HCT116 (cell line): ENCODE measurements around the gene BRD4. TPM values are rescaled to one million over a fixed set of nuclear protein-coding genes. Genes with fewer than 3 reads are reported as not detected.

Experiments used
- ATAC-seq: fragments of 200-7000 bp; cut with Tn5 transposase; 2 replicates; pipeline ENCODE4 v1.9.1; 2020; ENCODE audit warnings: mild to moderate bottlenecking, moderate library complexity
- BruUV-seq: library from RNA; stranded (reverse); fragments of 400-500 nt; replicated peaks from 2 replicates; lab custom pipeline; 2021; lab: Mats Ljungman, UMichigan
- CTCF ChIA-PET: fragments of 300-600 bp; sonication (Branson Sonifier 250); formaldehyde crosslinking; loops from one replicate; lab custom pipeline; 2021; ENCODE audit warnings: antibody characterized with exemption; lab: Charles Lee
- POLR2A ChIA-PET: fragments of 300-600, 350-600 bp; sonication (Branson Sonifier 250); formaldehyde crosslinking; loops from one replicate; lab custom pipeline; 2021; ENCODE audit warnings: antibody characterized with exemption; lab: Charles Lee
- RAD21 ChIA-PET, 2 experiments: fragments of 300-600 bp; sonication (Branson Sonifier 250); formaldehyde crosslinking; loops; one replicate each; lab custom pipeline; 2023; ENCODE audit warnings: low total read pairs in 2 of 2; ENCODE audit not compliant: uncharacterized antibody in 2 of 2, unreplicated experiment in 2 of 2, low non-redundant PET in 1 of 2; lab: Charles Lee
- DNase-seq: peaks from one replicate; pipeline ENCODE4 v3.0.0-alpha.2; 2010; ENCODE audit warnings: low read depth, low spot score
- H2AFZ ChIP-seq: fragments of 200-600 bp; shearing (Covaris generic), sonication (generic); 2 replicates; pipeline ENCODE4 v1.6.1; 2017; ENCODE audit warnings: low read depth, mixed run types, mixed read lengths, antibody characterized with exemption, low read length; ENCODE audit not compliant: poor library complexity, severe bottlenecking
- H3K27ac ChIP-seq: 2 replicates; pipeline ENCODE4 v1.5.1; 2012; ENCODE audit warnings: low read depth, low read length
- H3K27me3 ChIP-seq: fragments of 200-600 bp; sonication (generic); 2 replicates; pipeline ENCODE4 v1.6.1; 2016; ENCODE audit warnings: mixed run types, low read length, mixed read lengths; ENCODE audit not compliant: insufficient read depth
- H3K36me3 ChIP-seq, 2 experiments: fragments of 200-500 bp in 1 of 2; fragments of 200-600 bp in 1 of 2; sonication (Bioruptor generic) in 1 of 2; sonication (generic) in 1 of 2; 2 replicates each; pipeline versions ENCODE4 v1.5.1 to v1.6.1; 2014 to 2016; ENCODE audit warnings: low read length in 2 of 2, inconsistent platforms in 1 of 2, mixed read lengths in 1 of 2, mixed run types in 1 of 2; ENCODE audit not compliant: insufficient read depth in 2 of 2, control insufficient read depth in 1 of 2
- H3K4me1 ChIP-seq, 2 experiments: fragments of 200-600 bp in 1 of 2; sonication (generic) in 1 of 2; 2 replicates each; pipeline versions ENCODE4 v1.5.1 to v1.6.1; 2012 to 2017; ENCODE audit warnings: low read length in 2 of 2, inconsistent platforms in 1 of 2, mild to moderate bottlenecking in 1 of 2, mixed read lengths in 1 of 2, mixed run types in 1 of 2, moderate library complexity in 1 of 2; ENCODE audit not compliant: insufficient read depth in 2 of 2, control insufficient read depth in 1 of 2
- H3K4me2 ChIP-seq: fragments of 200-600 bp; sonication (generic); 2 replicates; pipeline ENCODE4 v1.6.1; 2017; ENCODE audit warnings: mixed run types, low read length, mixed read lengths
- H3K4me3 ChIP-seq, 2 experiments: fragments of 200-600 bp in 1 of 2; sonication (generic) in 1 of 2; replicated peaks in 1 of 2; 2 replicates each; pipeline ENCODE4 v1.5.1; 2011 to 2016; ENCODE audit warnings: low read length in 2 of 2, control low read depth in 1 of 2, low read depth in 1 of 2, mild to moderate bottlenecking in 1 of 2, mixed read lengths in 1 of 2, mixed run types in 1 of 2
- H3K79me2 ChIP-seq: fragments of 200-600 bp; sonication (generic); 2 replicates; pipeline ENCODE4 v1.6.1; 2017; ENCODE audit warnings: mild to moderate bottlenecking, mixed run types, low read length, moderate library complexity, mixed read lengths; ENCODE audit not compliant: insufficient read depth
- H3K9ac ChIP-seq: fragments of 200-600 bp; sonication (generic); 2 replicates; pipeline ENCODE4 v1.6.1; 2016; ENCODE audit warnings: low read length, mixed read lengths
- H3K9me2 ChIP-seq: fragments of 200-600 bp; sonication (generic), shearing (Covaris generic); 2 replicates; pipeline ENCODE4 v1.6.1; 2017; ENCODE audit warnings: mixed run types, mild to moderate bottlenecking, moderate library complexity; ENCODE audit not compliant: insufficient read depth
- H3K9me3 ChIP-seq, 2 experiments: fragments of 200-500 bp in 1 of 2; fragments of 200-600 bp in 1 of 2; sonication (Bioruptor generic) in 1 of 2; sonication (generic) in 1 of 2; 2 replicates each; pipeline ENCODE4 v1.6.1; 2014 to 2017; ENCODE audit warnings: low read length in 2 of 2, mixed read lengths in 2 of 2, inconsistent platforms in 1 of 2, low read depth in 1 of 2, mild to moderate bottlenecking in 1 of 2, mixed run types in 1 of 2, moderate library complexity in 1 of 2; ENCODE audit not compliant: control insufficient read depth in 1 of 2, insufficient read depth in 1 of 2
- H4K20me1 ChIP-seq: fragments of 200-600 bp; sonication (generic), shearing (Covaris generic); 2 replicates; pipeline ENCODE4 v1.6.1; 2017; ENCODE audit warnings: mixed run types, mild to moderate bottlenecking, moderate library complexity; ENCODE audit not compliant: insufficient read depth
- CBX3 ChIP-seq: IDR thresholded peaks from 2 replicates; pipeline ENCODE4 v1.6.1; 2012; ENCODE audit warnings: low read depth
- CTCF ChIP-seq, 3 experiments: fragments of 200-600 bp in 1 of 3; sonication (generic) in 1 of 3; IDR thresholded peaks in 2 of 3; conservative IDR thresholded peaks in 1 of 3; 2 replicates each; pipeline ENCODE4 v1.5.1; 2012 to 2017; ENCODE audit warnings: low read depth in 2 of 3, low read length in 2 of 3, antibody characterized with exemption in 1 of 3, borderline replicate concordance in 1 of 3, control low read depth in 1 of 3, mild to moderate bottlenecking in 1 of 3, mixed read lengths in 1 of 3, mixed run types in 1 of 3, moderate library complexity in 1 of 3; ENCODE audit not compliant: insufficient read depth in 1 of 3
- EZH2 ChIP-seq: fragments of 200-600 bp; sonication (generic); IDR thresholded peaks from 2 replicates; pipeline ENCODE4 v1.6.1; 2017; ENCODE audit warnings: antibody characterized with exemption, mixed run types
- EZH2phosphoT487 ChIP-seq: fragments of 200-600 bp; IDR thresholded peaks from 2 replicates; pipeline ENCODE4 v1.6.1; 2018; ENCODE audit warnings: antibody characterized with exemption, borderline replicate concordance
- FOSL1 ChIP-seq: IDR thresholded peaks from 2 replicates; pipeline ENCODE4 v1.6.1; 2012; ENCODE audit warnings: low read depth
- JUND ChIP-seq: IDR thresholded peaks from 2 replicates; pipeline ENCODE4 v1.6.1; 2012
- POLR2A ChIP-seq: IDR thresholded peaks from 2 replicates; pipeline ENCODE4 v1.7.0; 2011; ENCODE audit warnings: borderline replicate concordance; ENCODE audit not compliant: insufficient read depth, insufficient read length; ENCODE audit errors: extremely low read depth
- POLR2AphosphoS5 ChIP-seq: IDR thresholded peaks from 2 replicates; pipeline ENCODE4 v1.6.1; 2011; ENCODE audit warnings: mild to moderate bottlenecking, low read depth, low read length, moderate library complexity
- RAD21 ChIP-seq: IDR thresholded peaks from 2 replicates; pipeline ENCODE4 v1.6.1; 2012; ENCODE audit warnings: low read depth, mild to moderate bottlenecking
- TCF7L2 ChIP-seq: IDR thresholded peaks from 2 replicates; pipeline ENCODE4 v1.7.0; 2011; ENCODE audit warnings: borderline replicate concordance, inconsistent platforms; ENCODE audit not compliant: insufficient read depth, insufficient read length; ENCODE audit errors: extremely low read depth
- YY1 ChIP-seq: IDR thresholded peaks from 2 replicates; pipeline ENCODE4 v1.6.1; 2011; ENCODE audit warnings: low read length, low read depth, moderate library complexity, mild to moderate bottlenecking; ENCODE audit not compliant: insufficient replicate concordance; ENCODE audit errors: extremely low read depth
- intact Hi-C: fragments of 100-400 bp; cut with micrococcal nuclease; formaldehyde crosslinking; loops from 2 replicates; pipeline ENCODE4 v1.10.0; 2022
- total RNA-seq: library from RNA; stranded (reverse); gene quantifications from one replicate; pipeline ENCODE4 v1.2.1, GENCODE V29; 2021; ENCODE audit not compliant: unreplicated experiment

BRD4 gene
- total RNA-seq, 1 experiment from 2014 or later = 52.9 TPM

DNA sequence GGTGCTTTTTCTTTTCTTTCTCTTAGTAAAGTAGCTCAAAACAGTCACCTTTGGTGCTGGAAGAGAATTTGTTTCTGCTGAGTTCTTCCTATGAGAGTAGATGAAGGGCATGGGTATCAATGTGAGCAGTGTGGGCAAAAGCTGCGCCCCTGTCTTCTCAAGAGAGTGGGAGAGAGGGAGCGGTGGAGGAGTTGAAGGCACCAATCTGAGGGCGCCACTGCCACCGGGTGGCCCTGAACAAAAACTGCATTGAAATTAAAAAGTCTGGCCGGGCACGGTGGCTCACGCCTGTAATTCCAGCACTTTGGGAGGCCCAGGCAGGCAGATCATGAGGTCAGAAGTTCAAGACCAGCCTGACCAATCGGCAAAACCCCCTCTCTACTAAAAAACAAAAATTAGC is 71.4 kb downstream of the BRD4 start:
- 0 out of 2 replicates have a peak, but pooled peaks cover 2% of the 10 kb centered on the region for H4K20me1 ChIP-seq
- ChIA-PET POLR2A (interaction anchor here (1.7 kb wide), 1 partner anchor 295 kb away, joined by 3 read pairs; no protein-coding TSS in a partner anchor), RAD21 (no interaction called here), CTCF (interaction anchor here (0.7 to 2.7 kb wide), 6 partner anchors 9 to 295 kb away, joined by 3 to 12 read pairs (median 3); no protein-coding TSS in a partner anchor)
- no peaks in the 10 kb centered on the region for H3K4me1 ChIP-seq
- no peak overlapping the region for H3K4me2 ChIP-seq
- TF ChIP-seq EZH2phosphoT487 = no peak
- peak; percentile 80 for TF ChIP-seq RAD21
- TF ChIP-seq POLR2AphosphoS5 = no peak
- peak; percentile 50 to 79 (median 55) for TF ChIP-seq CTCF (IDR thresholded peaks at IDR 0.05 in 2 of 3, conservative IDR thresholded peaks at IDR 0.05 in 1 of 3; ENCODE audit: borderline replicate concordance in 1 of 3, insufficient read depth in 1 of 3, low read depth in 2 of 3, low read length in 2 of 3)
- DNase-seq (no peak), ATAC-seq (peak; percentile 68)
- intact Hi-C loops = loop anchor here (2.0 to 10.0 kb wide), 3 partner anchors 84 to 168 kb away; partner anchors contain the start of gene AKAP8
- no peaks in the 10 kb centered on the region for H3K9me3 ChIP-seq
- H3K9me2 ChIP-seq = no peaks in the 10 kb centered on the region
- BruUV-seq = no TSS peak
- peaks cover 22% of the 10 kb centered on the region; the same call in 1 of the 2 replicates for H3K79me2 ChIP-seq
- H3K9ac ChIP-seq = no peak overlapping the region
- H3K27me3 ChIP-seq = no peaks in the 10 kb centered on the region
- H2AFZ ChIP-seq = no peak overlapping the region
- H3K4me3 ChIP-seq = no peak overlapping the region
- H3K27ac ChIP-seq = no peak overlapping the region
- H3K36me3 ChIP-seq = peaks cover 3 to 22% of the 10 kb centered on the region in 2 experiments; a peak in 3 of 4 replicates

GRCh38 chr19:15259907-15260306 is 72.4 kb downstream of the BRD4 start:
- peaks cover 4 to 22% of the 10 kb centered on the region in 2 experiments; a peak in 3 of 4 replicates for H3K36me3 ChIP-seq
- no peak overlapping the region for H3K4me2 ChIP-seq
- no peaks in the 10 kb centered on the region for H3K27me3 ChIP-seq
- no peaks in the 10 kb centered on the region for H3K4me1 ChIP-seq
- BruUV-seq = no TSS peak
- H4K20me1 ChIP-seq = 0 out of 2 replicates have a peak, but pooled peaks cover 2% of the 10 kb centered on the region
- H3K27ac ChIP-seq = no peak overlapping the region
- no peak overlapping the region for H2AFZ ChIP-seq
- no peak overlapping the region for H3K4me3 ChIP-seq
- peaks cover 22% of the 10 kb centered on the region; the same call in 1 of the 2 replicates for H3K79me2 ChIP-seq
- RAD21 ChIA-PET = no interaction called here
- TF ChIP-seq RAD21 = no peak
- TF ChIP-seq CBX3 = no peak
- no peak for TF ChIP-seq EZH2
- no peak for TF ChIP-seq POLR2A
- TF ChIP-seq TCF7L2 = no peak
- TF ChIP-seq YY1 = no peak
- TF ChIP-seq JUND = no peak
- TF ChIP-seq FOSL1 = no peak
- TF ChIP-seq, all 23 proteins: peak for 0
- H3K9me3 ChIP-seq = no peaks in the 10 kb centered on the region
- no peak overlapping the region for H3K9ac ChIP-seq
- CTCF ChIA-PET = interaction anchor here (1.4 to 2.7 kb wide), 2 partner anchors 13 to 168 kb away, joined by 3 to 12 read pairs; no protein-coding TSS in a partner anchor
- H3K9me2 ChIP-seq = no peaks in the 10 kb centered on the region
- DNase-seq = no peak
- no peak for ATAC-seq
- POLR2A ChIA-PET = no interaction called here
- intact Hi-C loops = loop anchor here (2.0 to 10.0 kb wide), 3 partner anchors 83 to 167 kb away; partner anchors contain the start of gene AKAP8
